Stimulated activated naive CD4-positive, alpha-beta T cell treated with Interleukin-2 at 50 U/mL for 16 hours (primary cell): ENCODE results near the gene MAML3.
A peak's percentile ranks its signal among the peaks of the same experiment; 100 is the strongest.

Experiments used
- DNase-seq: peaks from one replicate; lab custom pipeline; 2025; lab: John Stamatoyannopoulos, UW

MAML3 gene

DNA sequence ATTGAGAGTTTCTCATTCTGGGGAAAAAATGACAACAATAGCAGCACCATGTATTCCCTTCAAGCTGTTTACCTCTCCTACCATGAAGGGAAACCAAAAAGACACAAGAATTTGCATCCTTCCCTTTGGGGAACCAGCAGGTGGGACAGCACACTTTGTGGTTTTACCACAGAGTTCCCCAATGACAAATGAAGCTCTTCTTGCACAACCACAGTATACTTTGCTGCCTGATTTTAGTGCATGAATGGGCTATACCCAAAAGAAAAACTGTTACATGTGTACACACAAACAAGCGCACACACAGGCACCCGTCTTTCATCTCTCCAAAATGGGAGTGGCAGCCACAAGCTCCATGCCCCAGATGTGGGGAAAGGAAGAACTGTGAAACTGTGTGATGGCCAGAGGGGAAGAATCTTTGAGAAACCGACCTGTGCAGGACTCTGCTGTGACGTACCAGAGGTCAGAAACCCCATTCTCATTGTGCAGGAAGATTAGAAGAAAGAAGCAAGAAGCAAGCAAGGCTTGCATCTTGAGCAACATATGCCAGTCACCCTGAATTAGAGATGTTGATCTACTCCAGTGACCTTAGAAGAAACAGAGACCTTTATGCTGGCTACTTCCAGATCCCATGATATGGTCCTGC, 2.7 kb upstream of the MAML3 start:
- DNase-seq: peak; percentile 28

DNA sequence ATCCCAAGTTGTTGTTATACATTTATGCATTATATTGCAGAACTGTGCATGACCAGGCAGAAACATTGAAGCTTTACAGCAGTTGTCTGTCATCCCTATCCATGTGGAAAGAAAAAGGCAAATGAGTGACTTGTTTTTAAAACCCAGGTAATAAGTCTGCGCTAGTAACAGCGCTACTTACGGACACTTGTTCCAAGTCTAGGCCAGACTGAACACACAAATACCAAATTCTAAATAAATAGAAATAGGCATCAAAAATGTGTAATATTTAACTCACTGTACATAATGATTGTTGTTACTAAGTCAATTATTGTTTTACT, 548 bp upstream of the MAML3 start:
- DNase-seq: no peak

DNA sequence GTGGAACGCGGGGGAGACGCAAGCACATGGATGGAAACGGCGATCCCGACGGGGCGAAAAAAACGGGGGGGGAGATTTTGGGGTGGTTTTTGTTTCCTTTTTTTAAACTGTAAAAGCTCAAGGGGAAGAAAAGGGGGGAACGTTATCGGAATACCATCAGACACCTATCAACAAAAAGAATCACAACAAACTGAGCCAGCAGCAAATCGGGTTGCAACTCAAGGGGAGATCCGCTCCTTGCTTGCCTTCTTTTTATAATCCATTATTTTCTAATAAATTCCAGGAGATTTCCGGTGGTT, 616 bp downstream of the MAML3 start:
- DNase-seq: no peak

DNA sequence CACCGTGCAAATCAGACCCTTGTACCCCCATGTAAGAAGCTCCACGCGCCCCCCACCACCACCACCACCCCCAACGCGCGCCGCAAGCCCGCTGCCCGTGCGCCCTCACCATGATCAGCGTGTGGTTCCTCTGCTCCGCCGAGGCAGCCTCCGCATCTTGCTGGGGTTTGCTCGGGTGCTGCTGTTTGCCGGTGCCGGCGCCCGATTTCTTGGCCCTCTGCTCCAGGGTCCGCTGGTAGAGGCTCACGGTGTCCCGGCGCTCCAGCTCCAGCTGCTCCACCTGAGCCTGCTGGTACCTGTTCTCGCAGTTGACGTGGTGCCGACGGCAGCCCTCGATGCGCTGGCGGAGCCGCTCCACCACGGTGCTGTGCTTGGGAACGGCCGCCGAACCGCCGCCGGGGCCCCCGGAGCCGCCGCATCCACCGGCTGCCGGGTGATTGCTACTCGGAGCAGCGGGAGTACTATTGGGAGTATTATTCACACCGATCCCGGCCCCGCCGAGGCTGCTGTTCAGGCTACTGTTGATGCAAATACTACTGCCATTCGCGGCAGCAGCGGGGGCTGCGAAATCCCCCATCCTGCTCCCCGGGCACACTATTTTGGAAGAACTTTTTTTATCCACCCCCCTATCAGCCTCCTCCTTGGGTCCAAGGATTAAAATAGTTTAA, 1.1 kb downstream of the MAML3 start:
- DNase-seq: peak; percentile 31

DNA sequence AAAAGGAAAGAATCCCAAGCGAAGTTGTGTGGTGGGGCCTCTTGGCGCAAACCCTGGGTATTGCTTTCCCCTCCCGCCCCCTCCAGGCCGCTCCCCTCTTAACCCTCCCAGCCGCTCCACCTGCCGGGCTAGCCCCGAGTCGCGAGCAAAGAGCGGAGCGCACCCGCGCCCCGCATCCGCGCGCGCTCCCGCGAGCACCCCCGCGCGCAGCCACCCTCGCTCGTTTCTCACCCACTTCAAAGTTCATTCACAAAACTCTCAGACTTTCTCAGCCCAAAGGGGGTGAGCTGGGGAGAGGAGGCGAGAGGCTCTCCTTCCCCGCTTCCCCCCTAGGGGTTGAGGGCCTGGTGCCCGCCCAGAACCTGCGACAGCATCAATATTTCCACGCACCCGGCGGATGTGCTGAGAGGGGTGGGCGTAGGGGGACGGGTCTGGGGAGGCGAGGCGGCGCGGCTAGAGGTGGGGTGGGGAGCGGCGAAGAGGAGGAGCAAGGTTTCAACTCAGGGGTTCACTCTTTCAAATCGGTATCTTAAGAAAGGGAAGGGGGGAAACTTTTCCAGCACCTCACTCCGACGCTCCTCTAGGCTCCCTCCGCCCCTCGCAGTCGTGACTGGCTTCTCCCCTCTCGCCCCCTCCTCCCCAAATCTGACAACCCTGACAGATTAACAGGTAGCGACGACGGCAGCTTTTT, 1.8 kb downstream of the MAML3 start:
- DNase-seq: peak; percentile 75

DNA sequence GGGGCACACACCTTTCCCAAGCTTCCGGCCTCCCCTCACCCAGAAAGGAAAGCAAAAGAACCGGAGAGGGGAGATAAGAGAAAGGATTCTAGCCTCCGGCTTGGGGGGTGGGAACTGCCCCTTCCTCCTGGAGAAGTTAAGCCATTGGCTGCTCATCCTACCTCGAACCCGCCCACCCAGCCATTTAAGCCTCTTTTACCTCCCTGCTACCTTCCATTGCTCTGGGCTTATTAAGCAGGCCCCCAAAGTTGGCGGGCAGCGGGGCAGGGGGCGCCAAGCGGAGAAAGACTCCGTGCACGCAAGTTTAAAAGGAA, 2.3 kb downstream of the MAML3 start:
- DNase-seq: peak; percentile 56

DNA sequence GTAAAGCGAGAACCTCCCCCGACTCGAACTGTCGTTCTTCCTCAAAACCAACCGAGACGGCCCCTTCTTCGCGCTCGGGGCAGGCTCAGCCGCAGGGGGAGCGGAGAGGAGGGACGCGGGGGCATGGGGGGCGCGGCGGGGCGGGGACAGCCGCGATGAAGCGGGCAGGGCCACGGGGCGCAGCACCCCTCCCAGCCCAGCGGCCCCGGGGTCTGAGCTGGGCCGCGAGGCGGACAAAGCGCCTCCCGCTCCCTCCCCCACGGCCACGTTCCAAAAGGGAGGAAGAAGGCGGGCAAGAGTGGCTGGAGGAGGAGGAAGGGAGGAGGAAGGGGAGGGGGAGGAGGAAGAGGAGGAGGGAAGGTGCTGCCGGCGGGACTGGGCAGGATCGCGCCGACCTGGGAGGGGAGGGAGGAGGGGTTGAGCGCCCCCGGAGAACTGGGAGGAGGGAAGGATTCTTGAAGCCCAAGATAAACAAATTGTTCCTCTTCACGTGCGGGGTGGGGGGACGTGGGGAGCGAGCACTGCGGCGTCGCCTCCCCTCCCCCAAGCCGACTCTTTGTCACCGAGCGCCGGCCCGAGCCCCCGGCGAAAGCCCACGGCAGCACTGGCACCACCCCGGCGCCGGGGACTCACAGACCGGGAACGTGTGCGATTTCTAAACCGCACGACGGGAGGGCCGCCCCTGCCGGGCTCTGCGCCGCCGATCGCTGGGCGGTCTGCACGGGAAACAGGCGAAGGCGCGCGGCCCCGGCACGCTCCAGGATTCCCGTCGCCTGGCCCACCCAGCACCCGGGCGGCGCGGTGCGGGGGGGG, 2.9 kb downstream of the MAML3 start:
- peak; percentile 56 for DNase-seq

DNA sequence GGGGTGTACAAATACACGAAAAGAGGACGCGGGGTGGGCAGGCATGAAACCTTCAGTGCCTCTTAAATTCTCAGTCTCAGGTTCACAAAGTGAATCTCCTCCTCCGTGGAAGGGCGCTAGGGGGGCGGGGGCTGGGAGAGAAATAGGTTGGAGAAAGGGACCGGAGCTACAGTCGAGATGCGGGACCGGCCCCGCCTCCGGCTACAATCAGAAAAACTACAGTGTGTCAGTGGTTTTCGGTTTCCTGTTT, 3.4 kb downstream of the MAML3 start:
- DNase-seq: no peak

DNA sequence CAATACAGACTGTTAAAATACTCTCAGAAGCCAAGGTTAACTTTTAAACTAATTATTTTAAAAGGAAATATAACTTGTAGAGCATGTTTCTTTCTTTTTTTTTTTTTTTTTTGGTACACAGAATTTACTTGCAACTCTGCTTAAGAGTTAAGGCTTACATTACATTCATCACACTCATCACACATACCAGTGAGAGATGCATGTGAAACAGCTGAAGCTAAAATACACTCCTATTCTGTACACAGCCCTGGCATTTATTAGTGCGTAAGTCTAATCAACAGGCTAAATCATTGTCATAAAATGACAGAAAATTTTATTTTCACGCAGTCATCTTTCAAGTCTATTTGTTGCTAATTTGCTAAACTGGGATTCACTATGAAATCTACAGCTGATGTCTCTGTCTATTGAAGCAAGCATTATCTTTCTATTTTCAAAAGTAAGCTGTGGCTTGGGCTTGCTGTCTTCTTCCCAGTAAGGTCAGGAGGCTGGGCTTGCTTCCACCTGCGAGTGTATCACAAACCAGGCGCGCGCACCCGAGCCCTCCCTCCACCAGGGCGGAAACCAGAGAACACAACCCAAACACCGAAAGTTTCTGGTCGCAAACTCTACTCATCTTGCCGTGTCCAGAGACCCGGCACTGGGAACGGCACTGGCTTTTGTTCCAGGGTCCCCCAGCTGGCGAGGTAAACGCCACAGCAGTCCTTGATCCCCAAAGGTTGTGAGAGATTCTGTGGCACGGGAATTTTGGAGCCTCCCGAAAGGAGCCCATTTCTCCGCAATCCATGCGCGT, 3.9 kb downstream of the MAML3 start:
- DNase-seq: peak; percentile 34

DNA sequence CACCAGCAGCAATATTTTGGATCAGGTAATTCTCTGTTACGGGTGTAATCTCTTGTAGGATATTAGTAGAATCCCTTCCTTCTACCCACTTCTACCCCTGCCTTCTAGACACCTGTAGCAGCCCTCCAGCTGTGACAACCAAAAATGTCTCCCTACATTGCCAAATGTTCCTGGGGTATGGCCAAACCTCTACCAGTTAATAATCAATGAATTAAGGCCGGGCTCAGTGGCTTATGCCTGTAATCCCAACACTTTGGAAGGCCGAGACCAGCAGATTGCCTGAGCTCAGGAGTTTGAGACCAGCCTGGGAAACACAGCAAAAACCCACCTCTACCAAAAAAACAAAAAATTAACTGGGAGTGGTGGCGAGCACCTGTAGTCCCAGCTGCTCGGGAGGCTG, 9.9 kb downstream of the MAML3 start:
- no peak for DNase-seq

DNA sequence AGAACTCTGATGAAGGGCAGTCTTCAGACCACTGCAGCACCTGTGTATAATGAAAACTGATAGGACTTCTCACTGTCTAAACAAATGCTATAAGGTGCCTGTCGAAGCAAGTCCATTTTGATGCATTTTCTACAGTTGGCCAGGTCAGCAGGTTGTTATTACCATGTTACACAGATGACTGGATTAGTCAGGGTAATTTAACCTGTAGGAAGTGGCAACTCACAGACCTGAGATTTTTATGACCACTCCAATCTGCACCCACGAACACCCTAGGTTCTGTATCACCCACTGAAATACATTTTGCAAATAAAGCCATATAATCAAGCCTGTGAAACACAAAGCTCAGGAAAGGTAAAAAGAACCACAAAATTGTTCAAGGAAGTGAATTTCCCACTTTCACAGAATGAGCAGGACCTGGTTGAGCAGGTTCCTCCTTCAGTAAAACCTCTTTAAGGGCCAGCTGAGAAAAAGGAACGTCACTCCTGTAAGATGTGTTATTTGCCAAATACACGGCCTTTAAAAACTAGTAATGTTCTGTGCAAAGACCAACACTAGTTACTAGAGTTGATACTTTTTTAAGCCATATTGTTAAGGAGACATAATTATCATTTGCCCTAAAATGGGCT, 12.7 kb downstream of the MAML3 start:
- no peak for DNase-seq

DNA sequence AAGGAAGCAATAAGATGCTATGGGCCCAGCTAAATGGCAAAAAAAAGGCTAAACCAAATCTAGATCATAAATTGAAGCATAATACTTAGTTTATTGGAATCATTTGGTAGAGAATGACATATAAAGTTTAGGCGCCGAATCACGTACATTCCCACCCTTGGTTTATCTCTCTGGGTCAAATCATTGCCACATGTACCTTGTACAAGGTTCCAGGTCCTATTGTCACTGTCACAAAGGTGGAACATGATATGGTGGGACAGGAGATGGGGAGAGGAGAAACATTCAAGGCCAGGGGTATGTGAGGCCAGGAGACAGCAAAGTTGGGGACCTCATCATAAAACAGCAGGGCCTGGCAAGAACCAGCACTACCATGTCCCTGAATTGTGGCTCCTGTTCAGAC, 13.4 kb downstream of the MAML3 start:
- DNase-seq: no peak

DNA sequence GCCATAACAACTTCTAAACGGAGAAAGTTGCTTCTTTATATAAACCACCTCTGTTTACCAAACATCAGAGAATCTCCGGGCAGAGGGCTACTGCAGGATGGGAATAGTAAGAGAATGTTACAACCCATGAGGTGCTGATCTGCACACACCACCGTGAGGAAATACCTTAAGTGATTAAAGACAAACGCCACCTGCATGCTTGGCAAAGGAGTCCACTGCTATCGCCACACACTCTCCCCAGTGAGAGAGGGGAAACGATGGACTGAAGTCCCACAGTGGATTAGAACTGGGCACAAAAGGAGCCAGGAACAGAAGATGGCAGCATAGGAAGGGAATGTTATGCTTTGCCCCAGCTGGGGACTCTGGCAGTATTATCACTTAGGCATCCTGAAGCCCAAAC, 15.6 kb downstream of the MAML3 start:
- DNase-seq: no peak

DNA sequence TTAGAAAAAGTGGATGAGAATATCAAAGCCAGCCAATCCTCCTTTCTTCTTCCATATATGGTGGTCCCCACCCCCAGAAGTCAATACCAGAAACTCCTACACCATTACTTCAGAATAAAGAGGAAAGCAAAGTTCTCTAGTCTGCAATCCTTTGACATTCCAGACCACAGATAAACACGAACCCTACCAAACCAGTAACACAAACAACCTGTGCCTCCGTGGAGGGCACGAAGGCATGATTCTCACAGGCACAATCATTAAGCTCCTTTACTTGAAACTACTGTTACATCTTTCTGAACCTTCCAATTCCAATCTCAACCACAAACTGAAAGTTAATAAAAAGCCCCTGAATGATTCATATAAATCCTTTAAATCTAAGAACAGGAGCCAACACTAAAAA, 16.3 kb downstream of the MAML3 start:
- no peak for DNase-seq

DNA sequence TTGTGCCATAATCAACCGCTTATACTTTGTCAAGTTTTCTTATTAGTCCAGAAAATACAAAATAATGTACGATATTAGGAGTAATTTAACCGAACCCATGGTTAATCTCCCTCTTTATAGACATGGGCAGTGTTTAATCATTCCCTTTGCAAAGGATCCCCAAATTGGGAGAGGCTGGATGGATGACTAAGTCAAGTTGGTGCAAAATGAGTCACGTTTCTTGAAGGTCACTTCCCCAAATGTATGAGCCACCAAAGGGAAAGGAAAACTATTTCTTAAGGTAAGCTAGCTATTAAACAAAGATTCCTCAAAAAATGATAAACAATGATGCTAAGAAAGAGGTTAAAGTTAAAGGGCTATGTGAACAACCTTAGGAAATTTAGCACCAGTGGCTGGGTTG, 17.5 kb downstream of the MAML3 start:
- DNase-seq: no peak

DNA sequence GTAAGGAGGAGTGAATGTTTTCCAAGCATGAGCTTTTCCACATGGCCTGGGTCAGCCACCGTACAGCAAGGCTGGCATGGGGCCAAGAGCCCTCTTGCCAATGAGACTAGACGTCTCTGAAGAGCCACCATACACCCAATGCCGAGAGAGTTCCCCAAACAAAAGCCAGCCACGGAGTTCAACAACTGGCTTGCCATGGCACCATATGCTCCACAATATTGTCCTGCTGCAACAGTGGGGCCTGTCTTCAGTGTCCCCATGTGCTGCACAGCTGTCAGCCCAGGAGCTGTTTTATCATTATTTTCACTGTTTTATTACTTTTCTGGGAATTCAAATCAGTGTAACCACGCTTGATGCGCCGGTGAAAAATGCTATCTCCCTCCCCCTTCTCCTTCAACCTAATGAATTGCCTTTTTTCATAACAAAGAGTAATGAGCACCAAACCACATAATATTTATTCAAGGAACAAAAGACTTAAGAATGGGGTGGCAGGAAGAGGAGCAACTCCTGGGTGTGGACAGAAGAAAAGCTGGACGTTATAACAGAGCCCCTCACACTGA, 18.4 kb downstream of the MAML3 start:
- DNase-seq: no peak

DNA sequence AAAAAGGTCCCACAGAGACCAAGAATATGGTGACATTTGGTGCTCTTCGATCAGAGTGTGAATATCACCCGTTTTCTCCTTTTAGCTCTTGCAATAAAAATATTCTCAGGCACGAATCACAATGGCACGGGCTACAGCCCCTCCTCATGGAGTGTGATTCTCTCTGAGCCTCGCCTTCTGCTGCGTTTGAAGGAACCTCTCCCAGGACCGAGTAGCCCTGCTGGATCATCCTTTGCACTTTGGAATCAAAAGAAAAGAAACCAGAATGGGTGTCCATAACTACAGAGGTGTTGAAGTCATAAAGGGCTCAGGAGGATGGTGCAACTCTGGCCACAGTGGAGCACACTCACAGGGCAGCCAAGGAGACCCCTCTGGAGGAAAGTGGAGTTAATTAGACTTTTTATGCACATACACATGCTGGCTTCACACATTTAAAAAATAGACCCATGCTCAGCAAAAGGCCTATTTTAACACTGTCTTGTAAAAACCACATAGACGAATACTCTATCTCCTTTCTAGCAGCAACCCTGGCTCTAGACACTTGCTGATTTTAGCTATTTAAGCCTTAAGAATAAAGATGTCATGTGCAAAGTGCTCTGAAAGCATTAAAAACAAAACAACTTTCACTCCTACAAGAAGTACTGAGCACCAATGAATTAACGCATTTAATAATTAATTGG, 19.1 kb downstream of the MAML3 start:
- DNase-seq: no peak

DNA sequence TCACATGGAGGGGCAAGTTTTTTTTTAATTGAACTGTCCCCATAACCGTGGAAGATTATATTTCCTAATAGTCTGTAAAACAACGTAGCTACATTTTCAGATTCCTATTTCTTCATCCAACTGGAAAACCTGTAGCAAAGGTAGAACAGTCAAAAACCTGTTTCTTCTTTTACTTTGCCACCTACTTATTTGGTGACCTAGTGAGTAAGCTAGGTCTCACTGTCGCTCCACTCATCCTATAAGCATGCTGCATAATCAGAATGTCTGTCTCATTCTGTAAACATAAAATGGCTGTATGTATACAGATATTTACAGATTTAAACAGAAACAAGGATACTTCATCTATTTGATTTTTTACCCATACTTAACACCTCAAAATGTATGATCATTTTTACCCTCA, 20.4 kb downstream of the MAML3 start:
- DNase-seq: no peak

DNA sequence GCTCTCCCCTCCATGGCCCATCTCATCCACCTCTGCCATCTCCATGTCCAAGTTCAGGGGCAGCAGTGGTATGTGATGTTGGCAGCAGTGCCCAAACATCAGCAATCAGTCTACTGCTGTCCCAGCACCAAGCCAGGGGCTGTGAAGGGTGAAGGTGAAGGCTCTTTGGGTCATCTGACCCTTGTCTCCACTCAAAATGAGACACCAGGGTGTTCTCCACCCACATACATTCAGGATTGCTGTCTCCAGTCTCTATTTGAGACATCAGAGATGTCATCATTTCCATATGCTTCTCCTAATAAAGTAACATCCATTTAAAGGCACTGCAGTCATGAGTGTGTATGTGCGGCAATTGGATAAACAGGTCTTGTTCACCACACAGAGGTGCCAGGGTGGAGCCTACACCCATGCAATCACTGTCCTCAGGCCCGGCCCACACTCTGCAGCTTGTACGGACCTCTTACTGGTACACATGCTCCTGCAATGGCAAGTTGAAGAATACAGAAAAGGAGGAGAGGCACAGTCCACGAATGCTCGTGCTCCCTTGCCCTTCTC, 22.2 kb downstream of the MAML3 start:
- no peak for DNase-seq

DNA sequence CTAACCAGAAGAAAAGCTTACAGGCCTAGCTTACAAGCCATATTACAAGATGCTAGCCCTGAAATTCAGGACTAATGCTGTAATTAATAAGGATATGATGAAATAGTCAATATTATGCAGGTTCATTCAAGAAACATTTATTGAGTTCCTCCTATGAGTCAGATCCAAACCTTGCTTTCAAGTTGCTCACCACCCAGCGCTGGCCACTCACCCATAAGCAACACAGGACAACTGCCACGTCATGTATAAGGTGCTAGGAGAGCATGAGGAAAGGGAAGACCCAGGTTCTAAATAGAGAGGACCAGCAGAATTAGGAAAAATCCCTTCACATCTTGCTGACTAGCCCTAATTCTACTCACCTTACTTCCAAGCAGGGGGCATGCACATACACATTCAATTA, 23.3 kb downstream of the MAML3 start:
- no peak for DNase-seq

DNA sequence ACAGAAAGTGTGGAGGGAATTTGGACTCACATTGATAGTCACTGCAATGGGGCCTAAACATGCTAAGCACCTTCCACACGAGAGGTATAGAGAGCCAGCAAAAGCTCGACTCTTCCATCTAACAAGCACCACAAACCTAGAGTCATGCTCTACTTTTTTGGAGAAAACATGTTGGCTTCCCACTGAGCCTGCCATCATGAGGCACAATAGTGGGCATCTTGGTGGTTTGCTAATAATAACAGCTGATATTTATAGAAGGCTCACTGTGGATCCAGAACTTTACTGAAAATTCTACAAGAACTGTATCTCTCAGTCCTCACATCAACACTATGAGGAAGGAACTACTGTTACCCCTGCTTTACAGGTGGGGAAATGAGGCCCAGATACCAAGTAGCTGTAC, 26.6 kb downstream of the MAML3 start:
- no peak for DNase-seq
